HG03095 (cell line): Measurements from ENCODE around the gene SUV39H1.

Experiments used
- ATAC-seq: cut with Tn5 transposase; IDR thresholded peaks from one replicate; pipeline ENCODE4 v1.9.1; 2021; ENCODE audit warnings: moderate library complexity; ENCODE audit not compliant: unreplicated experiment

The SUV39H1 gene

GRCh38 chrX:48754238-48754637, 57.7 kb downstream of the SUV39H1 start:
- no peak for ATAC-seq
